ENCODE measurements around the gene SCO2.
"Not testable (repeated sequence)": the region's sequence is repeated elsewhere in the genome, so short reads cannot be mapped to it uniquely, and the experiment has no call there.

The SCO2 gene

GRCh38 chr22:50542416-50542927 is 17.1 kb upstream of the SCO2 start:
- Histone ChIP-seq H3K4me1 (ENCODE audit: control insufficient read depth, insufficient read depth, low read length) (peaks cover 8% of the 10 kb centered on the region; the same call in 1 of the 2 replicates), H3K27ac (ENCODE audit: extremely low read depth, low read depth, low read length) (no peak overlapping the region)
- CTCF ChIA-PET = no interaction called here

GRCh38 chr22:50541667-50542026 is 16.2 kb upstream of the SCO2 start:
- not testable (repeated sequence) for H3K9me3 ChIP-seq (ENCODE audit: control insufficient read depth, insufficient read depth, low read depth, low read length); H3K27ac ChIP-seq (ENCODE audit: extremely low read depth, low read depth, low read length); H3K36me3 ChIP-seq (ENCODE audit: control insufficient read depth in 2 of 2, insufficient read depth in 1 of 2, low read length in 2 of 2); H3K4me3 ChIP-seq (ENCODE audit: low read depth, low read length); H3K4me1 ChIP-seq (ENCODE audit: control insufficient read depth, insufficient read depth, low read length)
- TF ChIP-seq, protein P1, sequence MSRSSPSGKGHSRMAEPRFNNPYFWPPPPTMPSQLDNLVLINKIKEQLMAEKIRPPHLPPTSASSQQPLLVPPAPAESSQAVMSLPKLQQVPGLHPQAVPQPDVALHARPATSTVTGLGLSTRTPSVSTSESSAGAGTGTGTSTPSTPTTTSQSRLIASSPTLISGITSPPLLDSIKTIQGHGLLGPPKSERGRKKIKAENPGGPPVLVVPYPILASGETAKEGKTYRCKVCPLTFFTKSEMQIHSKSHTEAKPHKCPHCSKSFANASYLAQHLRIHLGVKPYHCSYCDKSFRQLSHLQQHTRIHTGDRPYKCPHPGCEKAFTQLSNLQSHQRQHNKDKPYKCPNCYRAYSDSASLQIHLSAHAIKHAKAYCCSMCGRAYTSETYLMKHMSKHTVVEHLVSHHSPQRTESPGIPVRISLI (tag by site-specific recombination; IDR thresholded peaks at IDR 0.05) = peak; percentile 90
- TF ChIP-seq SP7 (tag by site-specific recombination; IDR thresholded peaks at IDR 0.05) (peak; percentile 44), ZNF629 (tag by site-specific recombination; IDR thresholded peaks at IDR 0.05) (0 out of 2 replicates have a peak, but pooled peaks have one; percentile 40), KLF8 (tag by site-specific recombination; IDR thresholded peaks at IDR 0.05) (peak; percentile 42; the same call in 1 of the 2 replicates), ZNF660 (tag by site-specific recombination; IDR thresholded peaks at IDR 0.05) (peak; percentile 51; the same call in 1 of the 2 replicates)
- TF ChIP-seq, protein P2, sequence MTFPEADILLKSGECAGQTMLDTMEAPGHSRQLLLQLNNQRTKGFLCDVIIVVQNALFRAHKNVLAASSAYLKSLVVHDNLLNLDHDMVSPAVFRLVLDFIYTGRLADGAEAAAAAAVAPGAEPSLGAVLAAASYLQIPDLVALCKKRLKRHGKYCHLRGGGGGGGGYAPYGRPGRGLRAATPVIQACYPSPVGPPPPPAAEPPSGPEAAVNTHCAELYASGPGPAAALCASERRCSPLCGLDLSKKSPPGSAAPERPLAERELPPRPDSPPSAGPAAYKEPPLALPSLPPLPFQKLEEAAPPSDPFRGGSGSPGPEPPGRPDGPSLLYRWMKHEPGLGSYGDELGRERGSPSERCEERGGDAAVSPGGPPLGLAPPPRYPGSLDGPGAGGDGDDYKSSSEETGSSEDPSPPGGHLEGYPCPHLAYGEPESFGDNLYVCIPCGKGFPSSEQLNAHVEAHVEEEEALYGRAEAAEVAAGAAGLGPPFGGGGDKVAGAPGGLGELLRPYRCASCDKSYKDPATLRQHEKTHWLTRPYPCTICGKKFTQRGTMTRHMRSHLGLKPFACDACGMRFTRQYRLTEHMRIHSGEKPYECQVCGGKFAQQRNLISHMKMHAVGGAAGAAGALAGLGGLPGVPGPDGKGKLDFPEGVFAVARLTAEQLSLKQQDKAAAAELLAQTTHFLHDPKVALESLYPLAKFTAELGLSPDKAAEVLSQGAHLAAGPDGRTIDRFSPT (tag by site-specific recombination; IDR thresholded peaks at IDR 0.05) = peak; percentile 39; the same call in 1 of the 2 replicates
- TF ChIP-seq, protein P3, sequence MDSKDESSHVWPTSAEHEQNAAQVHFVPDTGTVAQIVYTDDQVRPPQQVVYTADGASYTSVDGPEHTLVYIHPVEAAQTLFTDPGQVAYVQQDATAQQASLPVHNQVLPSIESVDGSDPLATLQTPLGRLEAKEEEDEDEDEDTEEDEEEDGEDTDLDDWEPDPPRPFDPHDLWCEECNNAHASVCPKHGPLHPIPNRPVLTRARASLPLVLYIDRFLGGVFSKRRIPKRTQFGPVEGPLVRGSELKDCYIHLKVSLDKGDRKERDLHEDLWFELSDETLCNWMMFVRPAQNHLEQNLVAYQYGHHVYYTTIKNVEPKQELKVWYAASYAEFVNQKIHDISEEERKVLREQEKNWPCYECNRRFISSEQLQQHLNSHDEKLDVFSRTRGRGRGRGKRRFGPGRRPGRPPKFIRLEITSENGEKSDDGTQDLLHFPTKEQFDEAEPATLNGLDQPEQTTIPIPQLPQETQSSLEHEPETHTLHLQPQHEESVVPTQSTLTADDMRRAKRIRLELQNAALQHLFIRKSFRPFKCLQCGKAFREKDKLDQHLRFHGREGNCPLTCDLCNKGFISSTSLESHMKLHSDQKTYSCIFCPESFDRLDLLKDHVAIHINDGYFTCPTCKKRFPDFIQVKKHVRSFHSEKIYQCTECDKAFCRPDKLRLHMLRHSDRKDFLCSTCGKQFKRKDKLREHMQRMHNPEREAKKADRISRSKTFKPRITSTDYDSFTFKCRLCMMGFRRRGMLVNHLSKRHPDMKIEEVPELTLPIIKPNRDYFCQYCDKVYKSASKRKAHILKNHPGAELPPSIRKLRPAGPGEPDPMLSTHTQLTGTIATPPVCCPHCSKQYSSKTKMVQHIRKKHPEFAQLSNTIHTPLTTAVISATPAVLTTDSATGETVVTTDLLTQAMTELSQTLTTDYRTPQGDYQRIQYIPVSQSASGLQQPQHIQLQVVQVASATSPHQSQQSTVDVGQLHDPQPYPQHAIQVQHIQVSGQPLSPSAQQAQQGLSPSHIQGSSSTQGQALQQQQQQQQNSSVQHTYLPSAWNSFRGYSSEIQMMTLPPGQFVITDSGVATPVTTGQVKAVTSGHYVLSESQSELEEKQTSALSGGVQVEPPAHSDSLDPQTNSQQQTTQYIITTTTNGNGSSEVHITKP (tag by site-specific recombination; IDR thresholded peaks at IDR 0.05) = peak; percentile 54
- TF ChIP-seq, protein P4, sequence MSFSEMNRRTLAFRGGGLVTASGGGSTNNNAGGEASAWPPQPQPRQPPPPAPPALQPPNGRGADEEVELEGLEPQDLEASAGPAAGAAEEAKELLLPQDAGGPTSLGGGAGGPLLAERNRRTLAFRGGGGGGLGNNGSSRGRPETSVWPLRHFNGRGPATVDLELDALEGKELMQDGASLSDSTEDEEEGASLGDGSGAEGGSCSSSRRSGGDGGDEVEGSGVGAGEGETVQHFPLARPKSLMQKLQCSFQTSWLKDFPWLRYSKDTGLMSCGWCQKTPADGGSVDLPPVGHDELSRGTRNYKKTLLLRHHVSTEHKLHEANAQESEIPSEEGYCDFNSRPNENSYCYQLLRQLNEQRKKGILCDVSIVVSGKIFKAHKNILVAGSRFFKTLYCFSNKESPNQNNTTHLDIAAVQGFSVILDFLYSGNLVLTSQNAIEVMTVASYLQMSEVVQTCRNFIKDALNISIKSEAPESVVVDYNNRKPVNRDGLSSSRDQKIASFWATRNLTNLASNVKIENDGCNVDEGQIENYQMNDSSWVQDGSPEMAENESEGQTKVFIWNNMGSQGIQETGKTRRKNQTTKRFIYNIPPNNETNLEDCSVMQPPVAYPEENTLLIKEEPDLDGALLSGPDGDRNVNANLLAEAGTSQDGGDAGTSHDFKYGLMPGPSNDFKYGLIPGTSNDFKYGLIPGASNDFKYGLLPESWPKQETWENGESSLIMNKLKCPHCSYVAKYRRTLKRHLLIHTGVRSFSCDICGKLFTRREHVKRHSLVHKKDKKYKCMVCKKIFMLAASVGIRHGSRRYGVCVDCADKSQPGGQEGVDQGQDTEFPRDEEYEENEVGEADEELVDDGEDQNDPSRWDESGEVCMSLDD (tag by site-specific recombination; IDR thresholded peaks at IDR 0.05) = 0 out of 2 replicates have a peak, but pooled peaks have one; percentile 39
- ChIA-PET CTCF (interaction anchor here (1.4 kb wide), 1 partner anchor 22 kb away, joined by 11 read pairs; no protein-coding TSS in a partner anchor), POLR2A (interaction anchor here (1.3 kb wide), 1 partner anchor 16 kb away, joined by 4 read pairs; the partner anchor contains the start of gene SCO2)

More at GRCh38 chr22:50542416-50542927, 17.1 kb upstream of the SCO2 start:
- Histone ChIP-seq H3K4me3 (ENCODE audit: low read depth, low read length) (no peak overlapping the region), H3K9me3 (ENCODE audit: control insufficient read depth, insufficient read depth, low read depth, low read length) (no peaks in the 10 kb centered on the region), H3K36me3 (ENCODE audit: control insufficient read depth in 2 of 2, insufficient read depth in 1 of 2, low read length in 2 of 2) (no peaks in the 10 kb centered on the region)
- POLR2A ChIA-PET = interaction anchor here (1.3 kb wide), 1 partner anchor 17 kb away, joined by 4 read pairs; the partner anchor contains the start of gene SCO2
- TF ChIP-seq ZBTB44 (tag by site-specific recombination; IDR thresholded peaks at IDR 0.05) = peak; percentile 56; the same call in 1 of the 2 replicates
- TF ChIP-seq ZNF623 (tag by site-specific recombination; IDR thresholded peaks at IDR 0.05) = no peak
